Measurements from ENCODE around the gene GAST. TPM values are rescaled to one million over a fixed set of nuclear protein-coding genes. Genes with fewer than 3 reads are reported as not detected.

GAST gene
- total and polyA plus RNA-seq, 9 of the 15 experiments (the other 6 are each of a cell fraction or from before 2014, with no cell fraction given), result not detected

GRCh38 chr17:41687828-41688640, 24.1 kb upstream of the GAST start (continued):
- TF ChIP-seq MGA (IDR thresholded peaks at IDR 0.05), result peak; percentile 45; the same call in 1 of the 2 replicates
- TF ChIP-seq POLR2G (IDR thresholded peaks at IDR 0.05; ENCODE audit: low read depth, low read length), result no peak
- no peak for TF ChIP-seq HMGXB4 (CRISPR knock-in tag; IDR thresholded peaks at IDR 0.05)
- TF ChIP-seq ZNF766 (CRISPR knock-in tag; conservative IDR thresholded peaks at IDR 0.05), result peak; percentile 59; the same call in 1 of the 2 replicates
- TF ChIP-seq ZEB2 (IDR thresholded peaks at IDR 0.05), result no peak
- TF ChIP-seq ZC3H4 (CRISPR knock-in tag; IDR thresholded peaks at IDR 0.05; ENCODE audit: borderline replicate concordance), result no peak
- TF ChIP-seq RREB1 (CRISPR knock-in tag; IDR thresholded peaks at IDR 0.05), result no peak
